ENCODE results near the gene CBLN3.
"Not testable (repeated sequence)": the region's sequence is repeated elsewhere in the genome, so short reads cannot be mapped to it uniquely, and the experiment has no call there.

The CBLN3 gene

GRCh38 chr14:24395609-24396582, 33.6 kb downstream of the CBLN3 start:
- Histone ChIP-seq H3K4me1 (ENCODE audit: insufficient read depth, low read length) (peaks cover 17% of the 10 kb centered on the region), H3K36me3 (ENCODE audit: insufficient read depth, low read depth, low read length) (no peaks in the 10 kb centered on the region), H3K27me3 (ENCODE audit: insufficient read depth, low read length) (peaks cover 13% of the 10 kb centered on the region), H3K9ac (ENCODE audit: low read depth, low read length) (no peak overlapping the region), H3K27ac (ENCODE audit: low read length) (no peak overlapping the region), H3K9me3 (ENCODE audit: insufficient read depth, low read depth, low read length) (no peaks in the 10 kb centered on the region), H3K4me3 (ENCODE audit: low read length) (no peak overlapping the region)

DNA sequence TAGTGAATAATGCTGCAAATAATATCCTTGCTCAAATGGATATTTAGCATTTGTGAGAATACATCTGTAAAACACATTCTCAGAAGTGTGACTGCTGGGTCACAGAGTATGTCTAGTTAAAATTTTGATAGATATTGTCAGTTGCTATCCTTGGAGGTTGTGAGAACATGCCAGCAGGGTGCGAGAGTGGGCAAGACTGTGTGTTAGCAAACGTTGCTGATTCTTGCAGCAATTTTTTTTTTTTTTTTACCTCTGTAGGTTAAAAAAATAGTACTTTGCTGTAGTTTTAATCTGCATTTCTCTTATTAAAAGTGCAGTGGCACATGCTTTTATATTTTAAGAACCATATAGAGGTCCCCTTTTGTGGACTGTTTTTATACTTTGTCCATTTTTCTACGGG, 35.2 kb downstream of the CBLN3 start:
- Histone ChIP-seq H3K27ac (ENCODE audit: low read length) (no peak overlapping the region), H3K4me1 (ENCODE audit: insufficient read depth, low read length) (peaks cover 12% of the 10 kb centered on the region), H3K9me3 (ENCODE audit: insufficient read depth, low read depth, low read length) (no peaks in the 10 kb centered on the region), H3K9ac (ENCODE audit: low read depth, low read length) (no peak overlapping the region), H3K4me3 (ENCODE audit: low read length) (no peak overlapping the region), H3K36me3 (ENCODE audit: insufficient read depth, low read depth, low read length) (no peaks in the 10 kb centered on the region), H3K27me3 (ENCODE audit: insufficient read depth, low read length) (peaks cover under 1% of the 10 kb centered on the region; the same call in 1 of the 2 replicates)

DNA sequence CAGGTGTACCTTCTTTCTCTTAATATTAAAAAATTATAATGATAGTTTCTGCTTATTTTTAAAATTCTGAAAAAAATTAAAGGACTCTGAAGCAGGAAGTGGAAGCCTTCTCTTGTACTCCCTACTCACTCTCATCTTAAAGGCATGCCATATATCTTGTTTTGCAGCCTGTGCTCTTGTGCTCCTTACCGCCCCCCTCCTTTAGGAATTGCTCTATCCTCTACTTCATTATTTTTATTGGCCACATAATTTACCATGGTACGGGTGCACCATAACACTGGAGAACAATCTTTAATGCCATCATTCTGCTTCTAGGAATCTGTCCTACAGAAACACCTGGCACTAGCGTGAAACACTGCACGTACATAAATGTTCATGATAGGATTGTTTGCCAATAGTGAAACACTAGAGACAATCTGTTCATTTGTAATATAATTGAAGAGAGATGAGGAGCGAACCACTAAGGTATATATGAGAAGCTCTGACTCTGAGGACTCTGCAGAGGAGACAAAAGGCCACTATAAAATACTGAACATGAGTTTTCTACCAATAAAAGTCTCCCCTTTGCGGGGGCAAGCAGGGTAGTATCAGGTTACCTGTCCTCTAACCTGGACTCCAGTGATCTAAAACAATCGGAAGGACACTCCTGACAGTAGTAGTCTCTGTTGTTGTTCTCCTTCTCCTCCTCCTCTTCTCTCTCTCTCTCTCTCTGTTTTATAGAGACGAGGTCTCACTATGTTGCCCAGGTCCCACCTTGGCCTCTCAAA, 37.0 kb downstream of the CBLN3 start:
- H3K9me3 ChIP-seq (ENCODE audit: insufficient read depth, low read depth, low read length), result no peaks in the 10 kb centered on the region
- H3K4me1 ChIP-seq (ENCODE audit: insufficient read depth, low read length), result peaks cover 7% of the 10 kb centered on the region; the same call in 1 of the 2 replicates
- H3K9ac ChIP-seq (ENCODE audit: low read depth, low read length), result no peak overlapping the region
- H3K4me3 ChIP-seq (ENCODE audit: low read length), result no peak overlapping the region
- H3K27me3 ChIP-seq (ENCODE audit: insufficient read depth, low read length), result no peaks in the 10 kb centered on the region
- H3K27ac ChIP-seq (ENCODE audit: low read length), result no peak overlapping the region
- no peaks in the 10 kb centered on the region for H3K36me3 ChIP-seq (ENCODE audit: insufficient read depth, low read depth, low read length)

GRCh38 chr14:24390701-24391468, 38.6 kb downstream of the CBLN3 start:
- H3K4me3 ChIP-seq (ENCODE audit: low read length), result no peak overlapping the region
- peaks cover 7% of the 10 kb centered on the region; the same call in 1 of the 2 replicates for H3K4me1 ChIP-seq (ENCODE audit: insufficient read depth, low read length)
- H3K27me3 ChIP-seq (ENCODE audit: insufficient read depth, low read length), result no peaks in the 10 kb centered on the region
- no peaks in the 10 kb centered on the region for H3K9me3 ChIP-seq (ENCODE audit: insufficient read depth, low read depth, low read length)
- no peak overlapping the region for H3K27ac ChIP-seq (ENCODE audit: low read length)
- no peaks in the 10 kb centered on the region for H3K36me3 ChIP-seq (ENCODE audit: insufficient read depth, low read depth, low read length)
- H3K9ac ChIP-seq (ENCODE audit: low read depth, low read length), result no peak overlapping the region

GRCh38 chr14:24389226-24389848, 40.1 kb downstream of the CBLN3 start:
- H3K9ac ChIP-seq (ENCODE audit: low read depth, low read length), result no peak overlapping the region
- no peaks in the 10 kb centered on the region for H3K9me3 ChIP-seq (ENCODE audit: insufficient read depth, low read depth, low read length)
- H3K36me3 ChIP-seq (ENCODE audit: insufficient read depth, low read depth, low read length), result no peaks in the 10 kb centered on the region
- H3K27me3 ChIP-seq (ENCODE audit: insufficient read depth, low read length), result no peaks in the 10 kb centered on the region
- H3K27ac ChIP-seq (ENCODE audit: low read length), result no peak overlapping the region
- no peak overlapping the region for H3K4me3 ChIP-seq (ENCODE audit: low read length)
- H3K4me1 ChIP-seq (ENCODE audit: insufficient read depth, low read length), result peaks cover 7% of the 10 kb centered on the region; the same call in 1 of the 2 replicates

DNA sequence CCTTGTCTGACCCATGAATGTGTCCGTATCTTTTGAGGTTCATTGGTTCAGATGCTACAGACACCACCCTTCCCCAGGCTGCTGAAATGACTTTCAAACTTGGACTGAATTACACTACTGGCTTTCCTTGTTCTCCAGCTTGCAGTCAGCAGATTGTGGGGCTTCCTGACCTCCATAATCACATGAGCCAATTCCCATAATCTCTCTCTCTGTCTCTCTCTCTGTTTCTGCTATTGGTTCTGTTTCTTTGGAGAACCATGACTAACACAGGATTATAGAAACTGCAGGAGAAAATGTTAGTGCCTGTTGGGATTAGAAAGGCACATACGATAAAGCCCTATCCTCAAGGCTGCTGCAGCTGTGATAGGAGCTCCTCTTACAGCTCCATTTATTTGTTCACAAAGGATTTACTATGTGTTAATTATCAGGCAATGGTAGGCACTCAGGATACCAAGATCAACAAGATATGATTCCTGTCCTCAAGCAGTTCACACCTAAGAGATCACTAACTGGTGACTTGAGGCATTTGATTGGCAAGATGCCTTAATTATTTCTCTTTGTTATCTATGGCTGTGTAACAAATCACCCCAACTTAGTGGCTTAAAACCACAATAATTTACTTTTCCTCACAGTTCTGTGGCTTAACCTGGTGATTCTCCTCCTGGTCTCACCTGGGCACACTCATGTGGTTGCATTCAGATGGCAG, 40.8 kb downstream of the CBLN3 start:
- Histone ChIP-seq H3K27ac (ENCODE audit: low read length) (no peak overlapping the region), H3K9me3 (ENCODE audit: insufficient read depth, low read depth, low read length) (no peaks in the 10 kb centered on the region), H3K27me3 (ENCODE audit: insufficient read depth, low read length) (no peaks in the 10 kb centered on the region), H3K4me1 (ENCODE audit: insufficient read depth, low read length) (peaks cover 7% of the 10 kb centered on the region; the same call in 1 of the 2 replicates), H3K9ac (ENCODE audit: low read depth, low read length) (no peak overlapping the region), H3K36me3 (ENCODE audit: insufficient read depth, low read depth, low read length) (no peaks in the 10 kb centered on the region), H3K4me3 (ENCODE audit: low read length) (no peak overlapping the region)

GRCh38 chr14:24387579-24387978, 41.9 kb downstream of the CBLN3 start:
- H3K4me1 ChIP-seq (ENCODE audit: insufficient read depth, low read length); H3K27me3 ChIP-seq (ENCODE audit: insufficient read depth, low read length); H3K9me3 ChIP-seq (ENCODE audit: insufficient read depth, low read depth, low read length); H3K4me3 ChIP-seq (ENCODE audit: low read length); H3K9ac ChIP-seq (ENCODE audit: low read depth, low read length); H3K36me3 ChIP-seq (ENCODE audit: insufficient read depth, low read depth, low read length); H3K27ac ChIP-seq (ENCODE audit: low read length): not testable (repeated sequence)

DNA sequence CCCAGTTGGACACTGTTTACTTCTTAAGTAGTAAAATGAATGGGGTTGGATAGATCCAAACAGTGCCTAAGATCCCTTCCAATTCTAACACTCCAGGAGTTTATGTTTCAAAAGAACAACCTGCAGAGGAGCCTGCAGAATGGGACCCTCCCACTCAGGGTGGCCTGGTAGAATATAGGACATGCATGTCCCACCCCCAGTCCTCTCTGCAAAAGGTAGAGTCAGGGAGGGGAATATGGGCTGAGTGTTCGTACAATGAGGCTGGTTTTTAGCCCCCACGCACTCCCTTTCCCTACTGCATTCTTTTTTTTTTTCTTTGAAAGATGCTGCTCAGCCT, 42.5 kb downstream of the CBLN3 start:
- Histone ChIP-seq H3K36me3 (ENCODE audit: insufficient read depth, low read depth, low read length) (no peaks in the 10 kb centered on the region), H3K4me3 (ENCODE audit: low read length) (no peak overlapping the region), H3K9ac (ENCODE audit: low read depth, low read length) (no peak overlapping the region), H3K9me3 (ENCODE audit: insufficient read depth, low read depth, low read length) (no peaks in the 10 kb centered on the region), H3K27me3 (ENCODE audit: insufficient read depth, low read length) (no peaks in the 10 kb centered on the region), H3K4me1 (ENCODE audit: insufficient read depth, low read length) (no peaks in the 10 kb centered on the region), H3K27ac (ENCODE audit: low read length) (no peak overlapping the region)

DNA sequence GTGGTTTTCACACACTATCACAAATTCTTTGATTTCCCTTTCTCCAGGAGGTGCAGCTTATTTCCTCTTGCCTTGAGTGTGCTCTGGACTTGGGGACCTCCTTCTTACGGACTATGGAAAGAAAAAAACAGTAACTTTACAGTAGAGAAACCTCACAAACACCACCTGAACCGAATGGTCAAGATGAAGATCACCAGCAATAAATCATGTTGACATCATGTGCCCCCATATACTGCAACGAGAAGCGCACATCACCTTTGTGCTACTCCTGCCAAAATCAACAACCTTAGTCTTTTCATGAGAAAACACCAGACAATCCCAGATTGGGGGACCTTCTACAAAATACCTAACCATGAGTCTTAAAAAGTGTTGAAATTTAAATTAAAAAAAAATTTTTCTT, 43.9 kb downstream of the CBLN3 start:
- peaks cover 5% of the 10 kb centered on the region; the same call in 1 of the 2 replicates for H3K4me1 ChIP-seq (ENCODE audit: insufficient read depth, low read length)
- H3K36me3 ChIP-seq (ENCODE audit: insufficient read depth, low read depth, low read length), result no peaks in the 10 kb centered on the region
- no peaks in the 10 kb centered on the region for H3K9me3 ChIP-seq (ENCODE audit: insufficient read depth, low read depth, low read length)
- no peak overlapping the region for H3K27ac ChIP-seq (ENCODE audit: low read length)
- no peak overlapping the region for H3K9ac ChIP-seq (ENCODE audit: low read depth, low read length)
- H3K4me3 ChIP-seq (ENCODE audit: low read length), result no peak overlapping the region
- no peaks in the 10 kb centered on the region for H3K27me3 ChIP-seq (ENCODE audit: insufficient read depth, low read length)

GRCh38 chr14:24384169-24384568, 45.3 kb downstream of the CBLN3 start:
- Histone ChIP-seq H3K36me3 (ENCODE audit: insufficient read depth, low read depth, low read length) (no peaks in the 10 kb centered on the region), H3K4me3 (ENCODE audit: low read length) (no peak overlapping the region), H3K4me1 (ENCODE audit: insufficient read depth, low read length) (peaks cover 5% of the 10 kb centered on the region; the same call in 1 of the 2 replicates), H3K9ac (ENCODE audit: low read depth, low read length) (no peak overlapping the region), H3K27me3 (ENCODE audit: insufficient read depth, low read length) (no peaks in the 10 kb centered on the region), H3K9me3 (ENCODE audit: insufficient read depth, low read depth, low read length) (no peaks in the 10 kb centered on the region), H3K27ac (ENCODE audit: low read length) (no peak overlapping the region)

GRCh38 chr14:24382064-24382371, 47.5 kb downstream of the CBLN3 start:
- H3K27ac ChIP-seq (ENCODE audit: low read length), result no peak overlapping the region
- H3K27me3 ChIP-seq (ENCODE audit: insufficient read depth, low read length), result no peaks in the 10 kb centered on the region
- no peak overlapping the region for H3K4me3 ChIP-seq (ENCODE audit: low read length)
- H3K9ac ChIP-seq (ENCODE audit: low read depth, low read length), result no peak overlapping the region
- H3K4me1 ChIP-seq (ENCODE audit: insufficient read depth, low read length), result peaks cover 7% of the 10 kb centered on the region
- H3K36me3 ChIP-seq (ENCODE audit: insufficient read depth, low read depth, low read length), result no peaks in the 10 kb centered on the region
- H3K9me3 ChIP-seq (ENCODE audit: insufficient read depth, low read depth, low read length), result no peaks in the 10 kb centered on the region
